ENCODE data around the gene AMPD2.

- TF ChIP-seq CTCF (IDR thresholded peaks at IDR 0.05) (no peak), POLR2AphosphoS5 (IDR thresholded peaks at IDR 0.05; ENCODE audit: insufficient read depth in 1 of 2, low read depth in 1 of 2) (no peak)
Observed at GRCh38 chr1:109595531-109595930, 24.1 kb upstream of the AMPD2 start.

Measured in vagina (tissue), 2 donors.